Tibial nerve (tissue), 4 donors: ENCODE measurements around the gene SLC38A10.

ENCODE experiments used
- CTCF ChIP-seq, 5 experiments: fragments of 200-600 bp in 3 of 5; fragments of 450-650 bp in 2 of 5; sonication (generic) in 3 of 5; IDR thresholded peaks; one replicate each; pipeline ENCODE4 v1.5.1; 2016 to 2019; ENCODE audit warnings: antibody characterized with exemption in 5 of 5, mild to moderate bottlenecking in 3 of 5, moderate library complexity in 2 of 5
- EP300 ChIP-seq, 2 donors: sonication (generic); formaldehyde crosslinking; IDR thresholded peaks; one replicate each; pipeline ENCODE4 v1.6.1; 2017; ENCODE audit warnings: antibody characterized with exemption in 2 of 2, mild to moderate bottlenecking in 1 of 2
- POLR2A ChIP-seq, 2 donors: fragments of 450-650 bp; IDR thresholded peaks; one replicate each; pipeline ENCODE4 v1.6.1; 2017; ENCODE audit warnings: antibody characterized with exemption in 2 of 2, mild to moderate bottlenecking in 2 of 2, moderate library complexity in 2 of 2

- TF ChIP-seq CTCF (IDR thresholded peaks at IDR 0.05) (peak in 2 of 5 experiments; percentile 1 to 61), POLR2A (IDR thresholded peaks at IDR 0.05) (peak in 1 of 2 donors; percentile 57), EP300 (IDR thresholded peaks at IDR 0.05) (peak; percentile 73 to 78)
Measured at GRCh38 chr17:81238815-81239713, 56.0 kb downstream of the SLC38A10 start, which contains the start of the genes NDUFAF8 and TEPSIN.
